Head of caudate nucleus (tissue), 42 donors: ENCODE results near the gene FBRS.
A peak's percentile ranks its signal among the peaks of the same experiment; 100 is the strongest.
"Not testable (repeated sequence)": the region's sequence is repeated elsewhere in the genome, so short reads cannot be mapped to it uniquely, and the experiment has no call there.

Source experiments
- DNase-seq, 42 donors: peaks; one replicate each; pipeline versions ENCODE4 v3.0.0 to v3.0.0-alpha.2; 2020 to 2021; ENCODE audit warnings: mixed read lengths in 7 of 42
- intact Hi-C: fragments of 100-400 bp; cut with DNase I; formaldehyde crosslinking; loops from one replicate; pipeline ENCODE4 v1.15.0; 2022

FBRS gene

DNA sequence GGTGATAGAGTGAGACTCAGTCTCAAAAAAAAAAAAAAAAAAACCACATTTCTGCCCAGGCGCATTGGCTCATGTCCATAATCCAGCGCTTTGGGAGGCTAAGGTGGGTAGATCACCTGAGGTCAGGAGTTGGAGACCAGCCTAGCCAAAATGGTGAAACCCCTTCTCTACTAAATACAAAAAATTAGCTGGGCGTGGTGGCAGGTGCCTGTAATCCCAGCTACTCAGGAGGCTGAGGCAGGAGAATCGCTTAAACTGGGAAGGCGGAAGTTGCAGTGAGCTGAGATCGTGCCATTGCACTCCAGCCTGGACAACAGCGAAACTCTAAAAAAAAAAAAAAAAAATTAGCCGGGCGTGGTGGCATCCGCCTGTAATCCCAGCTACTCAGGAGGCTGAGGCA, 21.1 kb upstream of the FBRS start:
- intact Hi-C loops, result not testable (repeated sequence)

DNA sequence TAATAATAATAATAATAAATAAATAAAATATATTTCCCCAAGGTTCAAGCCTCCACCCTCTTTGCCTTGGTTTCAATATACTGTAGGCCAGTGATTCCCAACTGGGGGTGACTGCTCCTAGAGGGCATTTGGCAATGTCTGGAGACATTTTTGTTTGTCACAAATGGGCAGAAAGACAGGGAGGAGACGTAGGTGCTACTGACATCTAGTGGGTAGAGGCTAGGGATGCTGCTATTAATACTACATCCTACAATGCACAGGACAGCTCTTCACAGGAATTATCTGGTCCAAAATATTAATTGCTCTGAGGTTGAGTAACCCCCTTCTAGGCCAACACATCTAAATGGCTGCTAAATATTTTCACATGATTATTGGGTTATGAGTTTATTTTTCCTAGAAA, 20.3 kb upstream of the FBRS start:
- intact Hi-C loops, result no loop called here
- no peak for DNase-seq

More for the DNA sequence above, 21.1 kb upstream of the FBRS start:
- DNase-seq, result not testable (repeated sequence)

DNA sequence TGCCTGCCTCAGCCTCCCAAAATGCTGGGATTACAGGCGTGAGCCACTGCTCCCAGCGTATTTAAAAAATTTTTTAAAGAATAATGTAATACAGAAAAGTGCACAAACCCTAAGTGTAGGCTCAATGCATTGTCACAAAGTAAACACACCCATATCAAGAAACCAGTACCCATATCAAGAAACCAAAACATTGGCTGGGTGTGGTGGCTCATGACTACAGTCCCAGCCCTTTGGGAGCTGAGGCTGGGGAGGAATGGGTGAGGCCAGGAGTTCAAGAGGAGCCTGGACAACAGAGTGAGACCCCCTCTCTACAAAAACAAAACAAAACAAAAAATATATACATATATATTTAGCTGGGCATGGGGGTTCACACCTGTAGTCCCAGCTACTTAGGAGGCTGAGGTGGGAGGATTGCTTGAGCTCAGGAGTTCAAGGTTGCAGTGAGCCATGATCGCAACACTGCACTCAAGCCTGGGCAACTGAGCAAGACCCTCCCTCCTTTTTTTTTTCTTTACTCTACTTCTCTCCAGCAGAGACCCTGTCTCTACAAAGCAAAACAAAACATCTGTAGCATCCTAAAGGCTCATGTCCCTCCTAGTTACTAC, 16.8 kb upstream of the FBRS start:
- intact Hi-C loops, result no loop called here
- DNase-seq, result no peak

DNA sequence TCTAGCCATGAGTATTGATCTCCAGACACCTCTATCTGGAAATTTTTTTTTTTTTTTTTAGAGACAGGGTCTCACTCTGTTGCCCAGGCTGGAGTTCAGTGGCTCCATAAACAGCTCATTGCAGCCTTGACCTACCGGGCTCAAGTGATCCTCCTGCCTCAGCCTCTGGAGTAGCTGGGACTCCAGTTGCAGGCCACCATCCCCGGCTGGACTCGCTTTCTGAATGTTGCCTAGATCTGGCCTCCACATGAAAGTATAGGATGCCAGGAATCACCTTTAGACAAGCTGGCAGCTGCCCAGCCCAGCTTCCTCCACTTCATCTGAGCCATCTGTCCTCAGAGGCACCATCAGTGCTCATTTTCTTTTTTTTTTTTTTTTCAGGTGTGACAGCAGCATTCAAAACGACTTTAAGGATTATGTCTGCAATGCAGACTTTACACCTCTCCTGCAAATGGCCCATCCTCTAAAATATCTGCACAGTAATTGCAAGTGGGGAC, 13.8 kb upstream of the FBRS start:
- no peak for DNase-seq
- intact Hi-C loops, result no loop called here

DNA sequence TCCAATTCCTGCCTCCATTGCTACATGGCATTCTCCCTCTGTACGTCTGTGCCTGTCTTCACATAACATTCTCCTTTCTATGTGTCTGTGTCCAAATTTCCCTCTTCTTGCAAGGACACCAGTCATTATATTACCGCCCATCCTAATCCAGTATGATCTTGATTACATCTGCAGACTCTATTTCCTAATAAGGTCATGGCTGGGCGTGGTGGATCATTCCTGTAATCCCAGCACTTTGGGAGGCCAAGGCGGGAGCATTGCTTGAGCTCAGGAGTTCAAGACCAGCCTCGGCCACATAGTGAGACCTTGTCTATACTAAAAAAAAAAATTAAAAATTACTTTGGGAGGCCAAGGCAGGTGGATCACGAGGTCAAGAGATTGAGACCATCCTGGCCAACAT, 12.5 kb upstream of the FBRS start:
- DNase-seq, result no peak
- intact Hi-C loops, result no loop called here

DNA sequence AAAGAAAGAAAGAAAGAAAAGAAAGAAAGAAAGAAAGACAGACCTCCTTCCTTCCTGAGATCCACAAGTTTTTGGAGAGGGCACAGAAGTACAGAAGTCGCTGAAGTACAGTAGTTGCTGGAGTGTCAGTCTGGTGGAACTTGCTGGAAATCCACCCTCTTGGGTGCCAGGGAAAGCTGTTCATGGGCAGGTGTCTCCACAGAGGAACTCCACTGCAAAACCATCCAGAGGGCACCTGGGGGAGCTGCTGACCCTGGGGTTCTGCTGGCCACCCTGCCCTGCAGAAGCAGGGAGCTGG, 11.0 kb upstream of the FBRS start:
- intact Hi-C loops, result no loop called here
- no peak for DNase-seq

DNA sequence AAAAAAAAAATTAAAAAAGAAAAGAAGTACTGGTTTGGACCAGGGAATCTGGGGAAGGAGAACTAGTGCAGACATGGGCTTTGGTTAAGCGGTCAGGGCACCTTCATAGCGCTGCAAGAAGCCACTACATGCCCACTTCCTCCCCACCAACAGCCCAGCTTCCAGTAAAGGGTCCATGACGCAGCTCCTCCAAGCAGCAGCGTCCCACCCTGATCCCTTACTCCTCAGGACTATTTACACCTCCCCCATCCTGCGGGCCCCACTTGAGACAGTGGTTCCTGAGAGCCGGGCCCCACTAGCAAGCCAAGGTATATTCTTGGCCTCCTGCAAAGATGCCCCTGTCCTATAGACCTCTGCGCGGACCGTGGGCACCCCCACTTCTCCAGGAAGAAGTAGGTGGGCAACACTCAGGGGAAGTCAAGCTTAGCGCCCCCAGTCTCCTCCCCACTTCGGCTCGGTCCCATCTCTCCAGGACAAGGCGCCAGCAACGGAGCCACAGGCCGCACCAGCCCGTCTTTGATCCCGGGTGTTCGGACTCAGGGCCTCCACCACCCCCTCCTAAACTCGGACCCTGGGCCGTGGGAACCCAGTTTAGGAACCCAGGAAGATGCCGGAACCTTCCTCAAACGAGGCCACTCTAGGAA, 8.4 kb upstream of the FBRS start:
- intact Hi-C loops, result loop anchor here (1.0 to 10.0 kb wide), 4 partner anchors 8 to 275 kb away; partner anchors contain the start of genes FBRS, FBXL19 and ZNF747
- DNase-seq, result peak in 3 of 42 donors; percentile 10 to 40 (median 29)

DNA sequence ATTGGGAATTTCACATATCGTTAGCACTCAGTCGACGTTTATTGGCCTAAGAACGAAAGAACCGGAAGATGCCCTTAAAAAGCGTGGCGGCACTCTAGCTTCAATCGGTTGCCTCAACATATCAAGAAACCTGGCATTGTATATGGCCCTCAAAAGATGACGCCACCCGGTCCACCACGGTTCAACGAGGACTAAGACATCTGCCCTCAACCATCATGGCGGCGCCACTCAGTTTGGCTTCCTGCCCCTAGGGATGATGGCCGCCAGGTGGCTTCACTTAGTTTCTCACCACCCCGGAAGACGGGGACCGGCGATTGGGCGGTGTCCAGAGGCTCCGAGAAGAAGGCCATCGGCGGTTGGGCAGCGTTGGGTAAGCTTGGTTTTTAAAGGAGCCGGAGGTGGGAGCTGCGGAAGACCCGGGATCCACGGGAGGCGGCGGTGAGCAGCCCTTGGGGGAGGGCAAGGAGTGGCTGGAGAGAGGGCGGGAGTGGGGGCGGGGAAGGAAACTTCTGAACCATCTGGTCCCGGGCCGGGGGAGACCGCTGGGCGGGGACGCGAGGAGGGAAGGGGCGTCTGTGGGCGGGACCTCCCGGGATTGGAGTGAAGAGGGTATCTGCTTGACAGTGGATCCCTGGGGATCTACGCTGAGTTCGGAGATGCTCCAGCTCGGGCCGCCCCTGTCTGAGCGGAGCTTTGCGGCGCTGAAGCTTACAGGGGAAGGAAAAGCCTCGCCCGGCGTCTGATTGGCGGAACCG, 7.7 kb upstream of the FBRS start, which contains the start of gene PRR14:
Gene PRR14 (plus strand): TSS at position 592 of the 755 bp plus-strand sequence. CDS start 686 bp downstream, outside the sequence.
- intact Hi-C loops, result loop anchor here (1.0 to 10.0 kb wide), 4 partner anchors 8 to 274 kb away; partner anchors contain the start of genes FBRS, FBXL19 and ZNF747
- peak; percentile 98 to 100 (median 99) for DNase-seq

DNA sequence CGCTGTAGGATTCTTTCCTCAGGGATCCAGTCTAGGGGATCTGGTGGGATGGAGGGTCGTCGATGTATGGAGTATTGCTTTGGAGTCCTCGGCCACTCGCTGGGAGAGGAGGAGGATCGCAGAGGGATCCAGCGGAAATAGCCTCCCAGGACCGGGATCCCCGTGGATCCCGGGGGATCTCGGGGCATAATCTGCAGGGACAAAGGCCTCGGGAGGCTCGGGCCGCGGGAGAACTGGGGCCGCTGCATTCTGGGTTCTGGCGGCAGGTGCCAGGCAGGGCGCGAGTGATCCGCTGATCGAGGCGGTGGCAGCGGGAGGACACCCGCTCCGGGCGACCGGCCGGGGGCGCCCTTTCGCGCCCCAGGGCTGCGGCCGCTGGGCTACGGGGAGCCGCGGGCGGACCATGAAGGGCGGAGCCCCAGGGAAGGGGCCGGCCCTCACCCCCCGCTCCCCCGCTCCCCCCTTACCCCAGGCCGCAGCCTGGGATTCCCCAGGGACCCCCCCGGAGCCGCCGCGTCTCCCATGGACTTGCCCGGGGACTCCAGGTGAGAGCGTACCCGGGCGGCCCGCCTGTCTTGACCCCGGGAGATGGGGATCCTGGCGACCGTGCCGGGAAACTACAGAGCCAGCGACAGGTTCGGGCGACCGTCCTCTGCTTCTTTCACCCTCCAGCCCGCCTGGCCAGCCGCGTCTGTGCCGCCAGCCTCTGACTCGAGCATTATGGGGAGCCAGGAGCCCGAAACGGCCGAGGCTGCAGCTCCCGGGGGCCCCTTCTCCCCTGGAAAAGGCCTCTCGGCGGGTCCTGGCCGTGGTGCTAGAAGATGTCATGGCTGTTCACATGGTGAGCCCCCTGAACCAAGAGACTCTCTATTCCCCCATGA, 6.9 kb upstream of the FBRS start:
- intact Hi-C loops, result loop anchor here (10.0 kb wide), 3 partner anchors 47 to 273 kb away; partner anchors contain the start of genes FBXL19 and ZNF747
- peak in 40 of 42 donors; percentile 36 to 80 (median 62) for DNase-seq

DNA sequence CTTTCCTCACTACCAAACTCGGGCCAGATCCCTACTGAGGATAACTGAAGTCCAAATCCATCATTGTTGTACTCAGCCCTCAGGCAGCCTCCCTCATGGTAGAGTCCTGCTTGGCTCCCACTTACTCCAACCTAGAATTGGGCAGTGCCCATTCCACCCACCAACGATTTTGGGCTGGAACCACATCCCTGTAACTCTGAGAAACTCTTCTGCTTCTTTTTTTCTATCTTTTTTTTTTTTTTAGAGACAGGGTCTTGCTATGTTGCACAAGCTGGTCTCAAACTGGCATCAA, 6.3 kb upstream of the FBRS start:
- DNase-seq, result no peak
- intact Hi-C loops, result loop anchor here (10.0 kb wide), 3 partner anchors 47 to 273 kb away; partner anchors contain the start of genes FBXL19 and ZNF747

DNA sequence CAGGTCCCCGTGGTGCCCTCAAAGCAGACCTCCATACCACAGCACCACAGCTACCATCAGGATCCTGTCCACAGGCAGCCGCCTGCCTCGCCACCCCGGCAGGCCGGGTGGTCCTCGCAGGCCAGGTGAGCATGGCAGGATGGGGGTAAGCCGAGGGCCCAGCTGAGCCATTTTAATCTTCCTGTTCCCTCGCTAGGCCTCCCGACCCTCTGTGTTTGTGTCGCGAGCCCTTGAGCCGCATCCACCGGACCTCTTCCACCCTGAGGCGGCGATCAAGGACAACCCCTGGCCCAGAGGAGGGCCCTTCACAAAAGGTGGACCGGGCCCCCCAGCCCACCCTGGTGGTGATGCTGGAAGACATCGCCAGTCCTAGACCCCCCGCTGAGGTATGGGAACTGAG, 5.5 kb upstream of the FBRS start:
- no peak for DNase-seq
- intact Hi-C loops, result loop anchor here (10.0 kb wide), 3 partner anchors 48 to 272 kb away; partner anchors contain the start of genes FBXL19 and ZNF747

DNA sequence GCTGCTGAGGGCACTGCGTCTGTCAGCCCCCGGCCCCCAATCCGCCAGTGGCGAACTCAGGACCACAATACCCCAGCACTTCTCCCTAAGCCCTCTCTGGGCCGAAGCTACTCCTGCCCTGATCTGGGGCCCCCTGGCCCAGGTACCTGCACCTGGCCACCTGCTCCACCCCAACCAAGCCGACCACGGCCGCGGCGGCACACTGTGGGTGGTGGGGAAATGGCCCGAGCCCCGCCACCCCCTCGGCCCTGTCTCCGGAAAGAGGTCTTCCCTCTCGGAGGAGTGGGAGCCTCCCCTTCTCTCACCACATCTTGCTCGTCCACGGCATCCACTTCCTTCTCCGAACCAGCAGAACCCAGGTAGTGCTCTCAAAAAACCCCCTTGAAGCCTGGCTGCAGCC, 3.4 kb upstream of the FBRS start:
- DNase-seq, result no peak
- intact Hi-C loops, result loop anchor here (10.0 kb wide), 3 partner anchors 50 to 270 kb away; partner anchors contain the start of genes FBXL19 and ZNF747

DNA sequence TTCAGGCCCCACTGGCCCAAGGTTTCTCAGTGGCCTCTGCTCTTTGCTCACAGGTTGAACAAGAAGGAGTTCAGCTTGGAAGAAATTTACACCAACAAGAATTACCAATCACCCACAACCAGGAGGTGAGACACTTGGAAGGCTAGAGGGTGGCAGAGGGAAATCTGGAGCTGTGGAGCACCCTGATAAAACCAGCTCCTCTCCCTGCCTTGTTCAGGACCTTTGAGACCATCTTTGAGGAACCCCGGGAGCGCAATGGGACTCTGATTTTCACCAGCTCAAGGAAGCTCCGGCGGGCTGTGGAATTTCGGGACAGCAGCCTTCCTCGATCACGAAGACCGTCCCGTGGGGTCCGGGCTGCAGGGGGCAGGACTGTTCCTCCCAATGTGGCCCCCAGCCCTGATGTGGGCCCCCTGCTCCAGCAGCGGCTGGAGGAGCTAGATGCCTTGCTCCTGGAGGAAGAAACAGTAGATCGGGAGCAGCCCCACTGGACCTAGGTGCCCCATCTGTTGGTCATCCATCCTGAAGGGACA, 2.4 kb upstream of the FBRS start:
- DNase-seq, result no peak
- intact Hi-C loops, result loop anchor here (10.0 kb wide), 3 partner anchors 51 to 269 kb away; partner anchors contain the start of genes FBXL19 and ZNF747

DNA sequence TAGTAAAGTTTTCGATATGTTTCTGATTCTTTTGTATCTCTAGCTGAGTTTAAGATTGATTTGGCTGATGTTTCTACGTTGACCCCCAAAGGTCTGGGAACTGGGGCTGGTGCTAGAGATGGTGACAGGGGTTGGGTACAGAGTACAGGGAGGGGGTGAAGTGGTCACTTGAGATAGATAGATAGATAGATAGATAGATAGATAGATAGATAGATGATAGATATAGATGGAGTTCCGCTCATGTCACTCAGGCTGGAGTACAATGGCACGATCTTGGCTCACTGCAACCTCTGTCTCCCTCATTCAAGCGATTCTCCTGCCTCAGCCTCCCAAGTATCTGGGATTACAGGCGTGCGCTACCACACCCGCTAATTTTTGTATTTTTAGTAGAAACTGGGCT, 1.8 kb upstream of the FBRS start:
- intact Hi-C loops, result loop anchor here (10.0 kb wide), 3 partner anchors 52 to 268 kb away; partner anchors contain the start of genes FBXL19 and ZNF747
- DNase-seq, result no peak

DNA sequence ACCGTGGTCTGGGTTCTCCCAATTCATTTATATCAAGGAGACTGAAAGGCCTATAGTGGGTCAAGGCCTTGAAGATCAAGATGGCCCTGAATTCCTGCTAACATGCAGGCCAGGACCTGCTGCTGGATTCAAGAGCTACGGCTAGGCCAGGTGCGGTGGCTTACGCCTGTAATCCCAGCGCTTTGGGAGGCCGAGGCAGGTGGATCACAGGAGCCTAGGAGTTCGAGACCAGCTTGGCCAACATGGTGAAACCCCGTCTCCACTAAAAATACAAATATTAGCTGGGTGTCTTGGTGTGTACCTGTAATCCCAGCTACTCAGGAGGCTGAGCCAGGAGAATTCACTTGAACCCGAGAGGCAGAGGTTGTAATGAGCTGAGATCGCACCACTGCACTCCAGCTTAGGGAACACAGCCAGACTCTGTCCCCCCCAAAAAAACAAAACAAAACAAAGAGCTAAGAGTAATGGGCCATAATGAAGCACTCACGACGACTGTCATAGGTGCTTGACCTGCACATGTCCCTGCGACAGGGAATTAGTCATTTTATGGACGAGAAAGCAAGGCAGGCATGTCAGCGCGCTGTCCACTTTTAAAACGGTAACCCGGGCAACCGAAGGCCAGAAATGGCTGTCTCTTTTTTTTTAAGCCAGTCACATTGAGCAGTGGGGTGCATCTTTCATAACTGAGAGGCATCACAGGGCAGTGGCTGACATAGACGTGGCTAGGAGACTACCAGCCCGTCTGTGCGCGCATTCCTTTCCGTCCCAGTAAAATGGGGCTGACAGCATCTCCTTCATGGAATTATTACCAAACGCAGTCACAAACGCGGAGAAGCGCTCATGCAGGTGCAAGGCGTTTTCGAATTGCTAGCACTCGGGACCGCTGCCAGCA, 1.0 kb upstream of the FBRS start:
- no peak for DNase-seq
- intact Hi-C loops, result loop anchor here (10.0 kb wide), 3 partner anchors 52 to 268 kb away; partner anchors contain the start of genes FBXL19 and ZNF747

DNA sequence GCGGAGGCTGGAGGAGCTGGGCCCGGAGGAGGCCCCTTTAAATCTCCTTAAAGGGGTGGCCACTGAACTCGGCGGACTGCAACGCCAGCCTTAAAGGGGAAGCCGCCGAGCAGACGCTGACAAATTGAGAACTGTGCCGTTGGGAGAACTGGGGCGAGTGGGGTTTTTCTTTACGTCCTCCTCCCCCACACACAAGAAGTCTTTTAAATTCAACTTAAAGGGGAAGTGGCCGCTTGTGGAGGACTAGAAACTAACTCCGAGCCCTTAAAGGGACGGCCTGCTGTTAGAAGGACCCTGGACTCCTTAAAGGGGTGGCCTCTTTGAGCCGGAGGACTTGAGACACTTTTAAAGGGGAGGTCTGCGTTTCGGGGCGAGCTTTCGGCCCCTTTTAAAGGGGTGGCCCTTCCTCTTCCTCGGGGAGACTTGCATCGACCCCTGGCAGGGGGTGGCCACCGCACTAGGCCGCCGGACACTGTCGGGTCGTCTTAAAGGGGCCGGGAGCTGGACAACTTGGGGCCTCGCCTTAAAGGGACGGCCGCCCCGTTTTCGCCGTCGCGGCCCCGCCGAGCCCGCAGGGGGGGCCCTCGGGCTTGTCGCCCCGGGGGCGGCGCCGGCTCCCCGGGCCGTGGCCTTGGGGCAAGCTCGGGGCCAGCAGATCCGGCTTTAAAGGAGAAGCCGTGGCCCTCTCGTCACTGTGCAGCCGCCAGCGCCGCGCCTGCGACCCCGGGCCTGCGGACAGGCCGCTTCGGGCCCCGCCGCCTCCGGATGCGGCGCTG, 688 bp downstream of the FBRS start:
- peak in 41 of 42 donors; percentile 68 to 98 (median 86) for DNase-seq
- intact Hi-C loops, result loop anchor here (1.0 to 10.0 kb wide), 5 partner anchors 9 to 266 kb away; partner anchors contain the start of genes FBXL19, PRR14 and ZNF747
